Activated CD4-positive, alpha-beta T cell treated with anti-CD3 and anti-CD28 coated beads, Interleukin-2, amount 10 ng/mL, durations not matched to agents 24 days and 14 days (primary cell): Measurements from ENCODE around the gene PTH1R. TPM values are rescaled to one million over a fixed set of nuclear protein-coding genes. Genes with fewer than 3 reads are reported as not detected.

Experiments used
- DNase-seq: peaks from one replicate; pipeline ENCODE4 v3.0.0; 2022
- H3K27ac Mint-ChIP-seq: one replicate; pipeline ENCODE4 v1.8.0; 2022; ENCODE audit warnings: mild to moderate bottlenecking, mixed read lengths
- H3K27me3 Mint-ChIP-seq: one replicate; pipeline ENCODE4 v1.8.0; 2022; ENCODE audit warnings: mixed read lengths
- H3K36me3 Mint-ChIP-seq: one replicate; pipeline ENCODE4 v1.8.0; 2022; ENCODE audit warnings: low read depth, mild to moderate bottlenecking, mixed read lengths
- H3K4me1 Mint-ChIP-seq: one replicate; pipeline ENCODE4 v1.8.0; 2021; ENCODE audit warnings: mixed read lengths
- H3K4me3 Mint-ChIP-seq: one replicate; pipeline ENCODE4 v1.8.0; 2022; ENCODE audit warnings: mild to moderate bottlenecking, moderate library complexity, mixed read lengths
- H3K9me3 Mint-ChIP-seq: one replicate; pipeline ENCODE4 v1.8.0; 2021; ENCODE audit warnings: mixed read lengths
- intact Hi-C: fragments of 100-400 bp; cut with micrococcal nuclease; formaldehyde crosslinking; loops from one replicate; pipeline ENCODE4 v1.15.1; 2023
- total RNA-seq: library from RNA; stranded (reverse); gene quantifications from 2 replicates; pipeline ENCODE4 v1.2.3, GENCODE V29; 2022

PTH1R gene
- total RNA-seq, 1 donor from 2014 or later, result not detected

GRCh38 chr3:46854555-46854991, 22.9 kb upstream of the PTH1R start:
- H3K27ac Mint-ChIP-seq, result no peak overlapping the region
- H3K4me1 Mint-ChIP-seq, result no peaks in the 10 kb centered on the region
- no peak overlapping the region for H3K4me3 Mint-ChIP-seq
- H3K27me3 Mint-ChIP-seq, result peaks cover 5% of the 10 kb centered on the region
- H3K9me3 Mint-ChIP-seq, result no peaks in the 10 kb centered on the region
- no peaks in the 10 kb centered on the region for H3K36me3 Mint-ChIP-seq
- no peak for DNase-seq
- intact Hi-C loops, result no loop called here

GRCh38 chr3:46856576-46857471, 20.7 kb upstream of the PTH1R start:
- no peak for DNase-seq
- Mint-ChIP-seq H3K27ac (no peak overlapping the region), H3K27me3 (peaks cover 5% of the 10 kb centered on the region), H3K4me3 (no peak overlapping the region), H3K4me1 (no peaks in the 10 kb centered on the region), H3K36me3 (no peaks in the 10 kb centered on the region), H3K9me3 (no peaks in the 10 kb centered on the region)
- intact Hi-C loops, result no loop called here

- no peaks in the 10 kb centered on the region for H3K4me1 Mint-ChIP-seq
- DNase-seq, result no peak
- H3K27ac Mint-ChIP-seq, result no peak overlapping the region
Observed at GRCh38 chr3:46857485-46858341, 19.8 kb upstream of the PTH1R start.

GRCh38 chr3:46858456-46858855, 19.1 kb upstream of the PTH1R start:
- H3K4me3 Mint-ChIP-seq, result no peak overlapping the region
- H3K27me3 Mint-ChIP-seq, result peaks cover 5% of the 10 kb centered on the region
- intact Hi-C loops, result no loop called here
- no peaks in the 10 kb centered on the region for H3K4me1 Mint-ChIP-seq
- no peaks in the 10 kb centered on the region for H3K9me3 Mint-ChIP-seq
- no peaks in the 10 kb centered on the region for H3K36me3 Mint-ChIP-seq
- no peak for DNase-seq
- no peak overlapping the region for H3K27ac Mint-ChIP-seq

More at GRCh38 chr3:46857485-46858341, 19.8 kb upstream of the PTH1R start:
- Mint-ChIP-seq H3K36me3 (no peaks in the 10 kb centered on the region), H3K4me3 (no peak overlapping the region), H3K9me3 (no peaks in the 10 kb centered on the region), H3K27me3 (peaks cover 5% of the 10 kb centered on the region)
- intact Hi-C loops, result no loop called here

GRCh38 chr3:46859001-46859710, 18.4 kb upstream of the PTH1R start:
- no peak for DNase-seq
- Mint-ChIP-seq H3K9me3 (no peaks in the 10 kb centered on the region), H3K27me3 (peaks cover 5% of the 10 kb centered on the region), H3K27ac (no peak overlapping the region), H3K4me3 (no peak overlapping the region), H3K36me3 (no peaks in the 10 kb centered on the region), H3K4me1 (no peaks in the 10 kb centered on the region)
- intact Hi-C loops, result no loop called here

- peak; percentile 70 for DNase-seq
- Mint-ChIP-seq H3K27me3 (peaks cover 5% of the 10 kb centered on the region), H3K4me1 (no peaks in the 10 kb centered on the region), H3K27ac (no peak overlapping the region), H3K36me3 (no peaks in the 10 kb centered on the region), H3K9me3 (no peaks in the 10 kb centered on the region), H3K4me3 (no peak overlapping the region)
- intact Hi-C loops, result no loop called here
Observed at GRCh38 chr3:46860017-46860809, 17.3 kb upstream of the PTH1R start.

- no peak overlapping the region for H3K27ac Mint-ChIP-seq
- no peak overlapping the region for H3K4me3 Mint-ChIP-seq
- H3K4me1 Mint-ChIP-seq, result no peaks in the 10 kb centered on the region
- H3K36me3 Mint-ChIP-seq, result no peaks in the 10 kb centered on the region
- intact Hi-C loops, result no loop called here
- no peak for DNase-seq
- no peaks in the 10 kb centered on the region for H3K9me3 Mint-ChIP-seq
- H3K27me3 Mint-ChIP-seq, result peaks cover 5% of the 10 kb centered on the region
Observed at GRCh38 chr3:46860810-46861604, 16.5 kb upstream of the PTH1R start.

- intact Hi-C loops, result no loop called here
- no peaks in the 10 kb centered on the region for H3K27me3 Mint-ChIP-seq
- DNase-seq, result no peak
- no peaks in the 10 kb centered on the region for H3K36me3 Mint-ChIP-seq
- no peak overlapping the region for H3K4me3 Mint-ChIP-seq
- H3K27ac Mint-ChIP-seq, result no peak overlapping the region
- H3K9me3 Mint-ChIP-seq, result no peaks in the 10 kb centered on the region
- no peaks in the 10 kb centered on the region for H3K4me1 Mint-ChIP-seq
Observed at GRCh38 chr3:46861605-46862368, 15.7 kb upstream of the PTH1R start.

- intact Hi-C loops, result no loop called here
- Mint-ChIP-seq H3K9me3 (no peaks in the 10 kb centered on the region), H3K4me1 (no peaks in the 10 kb centered on the region), H3K36me3 (no peaks in the 10 kb centered on the region), H3K27me3 (no peaks in the 10 kb centered on the region), H3K4me3 (no peak overlapping the region), H3K27ac (no peak overlapping the region)
- DNase-seq, result no peak
Observed at GRCh38 chr3:46862369-46863025, 15.0 kb upstream of the PTH1R start.

GRCh38 chr3:46863261-46863782, 14.2 kb upstream of the PTH1R start, which contains the start of gene MYL3:
Gene MYL3 (minus strand): TSS chr3:46863444. CDS start chr3:46863390, 54 bp downstream.
- H3K4me1 Mint-ChIP-seq, result no peaks in the 10 kb centered on the region
- H3K4me3 Mint-ChIP-seq, result no peak within 1 kb of the TSS
- no peak within 1 kb of the TSS for H3K27ac Mint-ChIP-seq
- no peak for DNase-seq
- no peaks in the 10 kb centered on the region for H3K9me3 Mint-ChIP-seq
- no peaks in the 10 kb centered on the region for H3K27me3 Mint-ChIP-seq
- intact Hi-C loops, result no loop called here
- no peaks in the 10 kb centered on the region for H3K36me3 Mint-ChIP-seq

- no peaks in the 10 kb centered on the region for H3K9me3 Mint-ChIP-seq
- H3K4me1 Mint-ChIP-seq, result no peaks in the 10 kb centered on the region
- intact Hi-C loops, result no loop called here
- H3K27ac Mint-ChIP-seq, result no peak overlapping the region
- no peak overlapping the region for H3K4me3 Mint-ChIP-seq
- no peaks in the 10 kb centered on the region for H3K36me3 Mint-ChIP-seq
- DNase-seq, result no peak
- no peaks in the 10 kb centered on the region for H3K27me3 Mint-ChIP-seq
Observed at GRCh38 chr3:46864061-46864881, 13.2 kb upstream of the PTH1R start.
